Activated T-cell treated with anti-CD3 and anti-CD28 coated beads, Interleukin-2, amount 50 U/mL, for 4 hours (primary cell): Measurements from ENCODE around the gene TTBK1. TPM values are rescaled to one million over a fixed set of nuclear protein-coding genes. Genes with fewer than 3 reads are reported as not detected.

Experiments
- ATAC-seq, 2 donors: fragments of 200-7000 bp; cut with Tn5 transposase; one replicate each; pipeline ENCODE4 v1.10.0; 2021
- DNase-seq: peaks from one replicate; pipeline ENCODE4 v3.0.0-alpha.2; 2020
- H3K27me3 Mint-ChIP-seq: one replicate; pipeline ENCODE4 v1.8.0; 2021; ENCODE audit warnings: low read depth, mixed read lengths
- H3K36me3 Mint-ChIP-seq: one replicate; pipeline ENCODE4 v1.8.0; 2022; ENCODE audit warnings: mixed read lengths; ENCODE audit not compliant: insufficient read depth
- H3K4me1 Mint-ChIP-seq: one replicate; pipeline ENCODE4 v1.8.0; 2021; ENCODE audit warnings: low read depth, mixed read lengths
- H3K4me3 Mint-ChIP-seq: one replicate; pipeline ENCODE4 v1.8.0; 2021; ENCODE audit warnings: mild to moderate bottlenecking, moderate library complexity, mixed read lengths
- H3K9me3 Mint-ChIP-seq: one replicate; pipeline ENCODE4 v1.8.0; 2021; ENCODE audit warnings: mixed read lengths
- total RNA-seq, 3 donors: library from RNA; stranded (reverse); gene quantifications; one replicate each; pipeline ENCODE4 v1.2.1, GENCODE V29; 2021

The TTBK1 gene
- total RNA-seq, 3 donors from 2014 or later = 0.20 to 0.38 (median 0.21) TPM

DNA sequence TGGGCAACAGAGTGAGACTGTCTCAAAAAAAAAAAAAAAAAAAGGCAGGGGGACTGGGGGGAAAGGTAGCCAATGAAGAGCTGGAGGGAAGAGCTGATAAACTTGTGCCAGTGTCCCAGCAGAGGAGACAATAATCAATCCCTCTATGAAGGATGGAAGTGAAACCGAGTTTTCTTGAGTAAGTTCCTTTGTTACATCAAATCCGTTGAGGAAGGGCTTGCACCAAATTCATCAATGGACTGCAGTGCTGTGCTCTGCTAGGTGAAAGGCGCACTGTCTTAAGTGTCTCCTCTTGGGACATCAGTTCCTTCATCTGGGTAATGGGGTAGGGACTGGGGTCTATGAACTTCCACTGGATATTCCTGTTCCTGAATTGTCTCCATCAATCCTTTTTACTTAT lies 68.4 kb downstream of the TTBK1 start:
- H3K4me3 Mint-ChIP-seq = no peak overlapping the region
- ATAC-seq = no peak
- peaks cover 7% of the 10 kb centered on the region for H3K4me1 Mint-ChIP-seq
- H3K36me3 Mint-ChIP-seq = peaks cover 4% of the 10 kb centered on the region
- no peaks in the 10 kb centered on the region for H3K27me3 Mint-ChIP-seq
- H3K9me3 Mint-ChIP-seq = no peaks in the 10 kb centered on the region
- no peak for DNase-seq

DNA sequence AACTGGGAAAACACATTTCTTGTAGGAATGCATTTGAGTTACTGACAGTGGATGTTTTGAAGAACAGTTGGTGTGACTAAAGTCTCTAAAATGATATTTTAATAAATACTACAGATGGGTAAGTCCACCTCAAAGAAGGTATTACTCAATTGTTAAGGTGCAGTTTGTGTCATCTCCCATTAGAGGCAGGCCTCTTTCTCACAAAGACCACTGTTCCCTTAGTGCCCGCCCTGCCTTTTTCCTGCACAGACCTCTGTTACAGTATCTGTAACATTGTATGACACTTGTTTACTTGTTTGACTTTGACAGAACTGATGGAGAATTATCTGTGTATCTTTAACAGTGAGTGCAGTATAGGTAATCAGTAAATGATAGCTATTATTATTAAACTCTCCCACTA lies 70.5 kb downstream of the TTBK1 start:
- H3K9me3 Mint-ChIP-seq = no peaks in the 10 kb centered on the region
- H3K4me3 Mint-ChIP-seq = no peak overlapping the region
- DNase-seq (no peak), ATAC-seq (no peak)
- peaks cover 4% of the 10 kb centered on the region for H3K4me1 Mint-ChIP-seq
- no peaks in the 10 kb centered on the region for H3K27me3 Mint-ChIP-seq
- H3K36me3 Mint-ChIP-seq = peaks cover 8% of the 10 kb centered on the region

DNA sequence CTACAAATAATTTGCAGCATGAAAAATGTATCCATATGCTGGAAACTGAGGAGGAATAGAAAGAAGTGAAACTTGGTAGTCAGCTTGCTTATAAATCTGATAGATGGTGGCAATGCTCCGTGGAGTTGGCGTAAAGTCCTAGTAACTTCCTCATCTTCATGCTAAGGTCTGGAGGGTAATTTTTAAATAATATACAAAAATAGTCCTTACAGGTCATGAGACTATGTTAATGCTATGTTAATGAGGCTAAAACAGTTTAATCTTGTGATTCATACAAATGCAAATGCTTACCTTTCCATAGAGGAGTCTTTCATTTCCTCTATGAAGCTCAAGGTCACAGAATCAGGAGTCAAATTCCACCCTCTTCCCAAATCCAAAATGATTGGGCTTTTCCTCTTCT lies 74.7 kb downstream of the TTBK1 start:
- H3K27me3 Mint-ChIP-seq = no peaks in the 10 kb centered on the region
- ATAC-seq (no peak), DNase-seq (no peak)
- H3K9me3 Mint-ChIP-seq = no peaks in the 10 kb centered on the region
- H3K4me1 Mint-ChIP-seq = no peaks in the 10 kb centered on the region
- no peak overlapping the region for H3K4me3 Mint-ChIP-seq
- H3K36me3 Mint-ChIP-seq = peaks cover 10% of the 10 kb centered on the region

DNA sequence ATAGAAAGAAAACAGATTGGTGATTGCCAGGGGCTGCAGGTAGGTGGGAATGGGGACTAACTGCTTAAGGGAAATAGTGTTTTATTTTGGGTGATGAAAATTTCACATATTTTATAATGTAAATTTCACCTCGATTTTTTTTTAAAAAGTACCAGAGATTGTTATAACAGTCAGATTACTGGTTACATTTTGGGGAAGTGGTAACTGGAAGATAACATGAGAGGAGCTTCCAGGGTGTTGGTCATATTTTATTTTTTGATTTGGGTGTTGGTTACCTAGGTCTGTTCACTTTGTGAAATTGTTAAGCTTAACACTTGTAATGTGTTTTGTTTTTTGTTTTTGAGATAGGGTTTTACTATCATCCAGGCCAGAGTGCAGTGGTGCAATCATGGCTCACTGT lies 82.6 kb downstream of the TTBK1 start:
- Mint-ChIP-seq H3K4me1 (peaks cover under 1% of the 10 kb centered on the region), H3K9me3 (no peaks in the 10 kb centered on the region), H3K4me3 (no peak overlapping the region), H3K27me3 (no peaks in the 10 kb centered on the region), H3K36me3 (peaks cover 7% of the 10 kb centered on the region)
- no peak for DNase-seq
- ATAC-seq = no peak

DNA sequence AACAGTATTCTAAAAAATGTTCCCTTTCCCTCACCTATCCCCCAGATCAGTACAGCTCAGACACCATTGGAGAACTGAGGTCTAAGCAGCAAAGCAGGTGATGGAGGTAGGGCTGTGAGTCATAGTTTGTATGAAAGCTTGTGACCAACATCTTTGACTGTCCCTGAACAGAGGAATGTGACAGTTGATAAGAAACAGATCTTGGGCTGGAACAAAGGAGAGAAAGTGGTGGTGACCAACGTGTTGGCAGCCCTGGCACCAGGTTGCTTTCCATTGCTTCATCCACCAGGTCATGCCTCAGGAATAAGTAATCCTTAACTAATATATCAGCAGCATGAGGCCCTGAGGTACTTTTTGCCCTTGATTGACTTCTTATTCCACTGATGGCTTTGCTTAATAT lies 85.2 kb downstream of the TTBK1 start:
- Mint-ChIP-seq H3K4me3 (no peak overlapping the region), H3K27me3 (no peaks in the 10 kb centered on the region), H3K9me3 (no peaks in the 10 kb centered on the region), H3K4me1 (peaks cover 15% of the 10 kb centered on the region), H3K36me3 (peaks cover 7% of the 10 kb centered on the region)
- no peak for DNase-seq
- ATAC-seq = no peak

DNA sequence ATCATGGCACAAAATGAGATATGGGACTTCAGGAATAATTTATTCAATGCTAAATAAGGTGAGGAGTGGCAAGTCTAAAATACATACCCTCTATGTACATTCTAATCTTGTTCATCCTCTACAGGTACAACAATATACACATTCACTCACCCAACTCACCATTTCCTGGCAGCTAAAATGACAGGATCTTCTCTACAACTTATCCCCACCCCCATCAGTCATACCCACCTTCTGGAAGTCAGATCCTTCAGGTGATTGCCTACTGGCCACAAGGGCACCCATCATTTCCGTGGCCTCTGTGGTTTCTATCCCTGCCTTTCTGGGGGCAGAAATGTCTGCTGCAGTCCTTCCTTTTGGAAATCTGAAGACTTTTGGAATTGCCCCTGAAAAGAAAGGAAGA lies 88.2 kb downstream of the TTBK1 start:
- peaks cover 10% of the 10 kb centered on the region for H3K36me3 Mint-ChIP-seq
- DNase-seq = no peak
- peaks cover 19% of the 10 kb centered on the region for H3K4me1 Mint-ChIP-seq
- ATAC-seq = peak in 1 of 2 donors; percentile 37
- H3K27me3 Mint-ChIP-seq = no peaks in the 10 kb centered on the region
- no peaks in the 10 kb centered on the region for H3K9me3 Mint-ChIP-seq
- no peak overlapping the region for H3K4me3 Mint-ChIP-seq

DNA sequence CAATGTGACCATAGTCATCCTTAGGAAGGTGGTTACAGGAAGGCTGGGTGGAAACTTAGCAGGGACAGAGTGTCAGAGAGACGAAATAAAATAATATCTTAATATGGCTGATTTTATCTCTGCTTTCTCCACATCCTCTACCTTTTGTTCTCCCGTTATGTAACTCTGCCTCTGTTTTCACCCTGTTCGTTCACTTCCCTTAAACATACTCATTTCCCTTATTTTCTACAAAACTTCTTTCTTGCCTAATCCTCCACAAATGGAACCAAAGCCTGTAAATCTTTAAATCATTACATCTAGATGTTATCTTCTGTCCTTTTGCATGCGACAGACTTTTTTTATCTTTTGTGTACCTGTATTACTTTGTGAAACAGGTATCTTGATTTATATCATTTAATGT lies 88.6 kb downstream of the TTBK1 start:
- H3K36me3 Mint-ChIP-seq = peaks cover 12% of the 10 kb centered on the region
- H3K9me3 Mint-ChIP-seq = no peaks in the 10 kb centered on the region
- DNase-seq (no peak), ATAC-seq (no peak)
- no peak overlapping the region for H3K4me3 Mint-ChIP-seq
- peaks cover 19% of the 10 kb centered on the region for H3K4me1 Mint-ChIP-seq
- no peaks in the 10 kb centered on the region for H3K27me3 Mint-ChIP-seq

DNA sequence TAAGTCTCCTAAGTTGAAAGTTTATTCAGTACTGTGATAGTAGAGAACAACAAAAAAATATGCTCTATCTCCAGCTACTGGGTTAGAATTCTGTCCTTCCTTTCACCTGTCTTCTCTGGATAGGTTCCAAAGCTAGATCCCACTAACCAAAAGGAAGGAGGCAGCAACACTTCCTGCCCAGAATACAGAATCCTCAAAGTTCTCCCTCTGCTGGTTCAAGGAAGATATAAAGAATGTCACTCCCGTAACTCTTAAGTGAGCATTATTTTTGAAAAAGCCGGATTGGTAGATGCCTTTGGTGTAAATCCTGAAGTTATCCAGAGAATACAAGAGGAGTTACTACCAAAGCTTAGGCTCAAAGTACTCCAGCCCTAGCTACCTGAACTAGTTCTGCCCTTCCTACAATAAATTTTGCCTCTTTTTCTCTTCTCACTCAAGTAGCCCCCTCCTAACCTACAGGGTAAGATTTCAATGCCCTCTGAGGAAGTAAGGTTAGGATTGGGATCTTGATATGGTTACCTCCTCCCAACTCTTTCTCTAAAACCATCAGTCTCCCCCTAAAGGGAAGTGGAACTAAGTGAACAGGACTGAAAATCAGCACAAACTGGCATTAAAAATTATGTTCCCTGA lies 91.3 kb downstream of the TTBK1 start:
- ATAC-seq (no peak), DNase-seq (no peak)
- H3K36me3 Mint-ChIP-seq = peaks cover 15% of the 10 kb centered on the region
- no peak overlapping the region for H3K4me3 Mint-ChIP-seq
- H3K9me3 Mint-ChIP-seq = no peaks in the 10 kb centered on the region
- peaks cover 23% of the 10 kb centered on the region for H3K4me1 Mint-ChIP-seq
- H3K27me3 Mint-ChIP-seq = no peaks in the 10 kb centered on the region

DNA sequence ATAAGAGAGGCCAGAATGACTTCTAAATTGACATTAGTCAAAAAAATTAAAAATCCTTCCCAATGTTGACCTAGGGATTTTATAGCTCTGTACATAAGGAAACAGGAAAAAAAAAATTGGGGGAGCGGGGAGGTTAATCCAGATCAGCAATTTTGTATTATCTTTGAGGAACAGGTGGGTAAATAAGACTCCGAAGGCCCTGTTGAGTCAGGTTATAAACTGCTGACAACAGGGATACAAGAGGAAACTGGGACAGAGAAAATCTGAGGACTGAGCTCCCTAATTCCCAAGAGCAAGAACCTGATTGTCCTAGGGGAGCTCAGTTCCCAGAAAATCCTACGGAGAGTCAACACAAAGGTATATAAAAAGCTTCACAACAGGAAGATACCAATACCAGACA lies 92.2 kb downstream of the TTBK1 start:
- ATAC-seq (no peak), DNase-seq (no peak)
- H3K4me3 Mint-ChIP-seq = no peak overlapping the region
- no peaks in the 10 kb centered on the region for H3K27me3 Mint-ChIP-seq
- H3K4me1 Mint-ChIP-seq = peaks cover 23% of the 10 kb centered on the region
- H3K36me3 Mint-ChIP-seq = peaks cover 22% of the 10 kb centered on the region
- no peaks in the 10 kb centered on the region for H3K9me3 Mint-ChIP-seq

DNA sequence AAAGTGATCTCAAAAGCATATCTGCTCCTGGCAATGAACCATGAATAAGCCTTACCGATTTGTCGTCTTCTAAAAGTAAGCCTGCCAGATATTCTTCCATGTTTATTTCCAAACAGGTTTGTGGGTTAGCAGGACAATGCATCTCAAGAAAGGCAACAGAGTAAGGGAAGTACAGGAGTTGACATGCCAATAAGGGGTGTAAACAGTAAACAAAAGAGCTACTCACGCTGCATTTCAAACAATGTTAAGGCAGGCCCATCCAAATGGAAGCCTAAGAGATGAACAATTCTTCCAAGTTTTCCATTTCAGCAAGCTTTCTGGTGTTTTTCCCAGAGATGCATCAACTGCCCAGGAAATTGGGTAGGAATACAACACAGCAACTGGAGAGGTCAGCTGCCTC lies 93.1 kb downstream of the TTBK1 start:
- ATAC-seq (no peak), DNase-seq (no peak)
- Mint-ChIP-seq H3K36me3 (peaks cover 29% of the 10 kb centered on the region), H3K27me3 (no peaks in the 10 kb centered on the region), H3K4me1 (peaks cover 17% of the 10 kb centered on the region), H3K4me3 (no peak overlapping the region), H3K9me3 (no peaks in the 10 kb centered on the region)

Other genes with a start within 250 kb of the TTBK1 start
- gene MEA1, start 229.5 kb upstream of the TTBK1 start, total RNA-seq = 10 to 100 TPM; 95.7 to 98.6 (median 96.8) TPM
- 10 to 100 TPM; 51.9 to 55.8 (median 52.2) TPM for gene KLHDC3, start 229.2 kb upstream of the TTBK1 start, total RNA-seq
- 100 to 1,000 TPM in 2 of 3 donors, 10 to 100 TPM in 1; 98.1 to 103 (median 100) TPM for gene RRP36, start 221.9 kb upstream of the TTBK1 start, total RNA-seq
- 10 to 100 TPM; 13.2 to 15.0 (median 13.3) TPM for gene CUL7, start 189.6 kb upstream of the TTBK1 start, total RNA-seq
- 100 to 1,000 TPM in 2 of 3 donors, 10 to 100 TPM in 1; 93.3 to 120 (median 115) TPM for gene MRPL2, start 184.0 kb upstream of the TTBK1 start, total RNA-seq
- gene KLC4, start 183.8 kb upstream of the TTBK1 start, total RNA-seq = 1 to 10 TPM; 5.4 to 9.1 (median 7.4) TPM
- gene PTK7, start 167.2 kb upstream of the TTBK1 start, total RNA-seq = 1 to 10 TPM; 1.3 to 4.3 (median 1.9) TPM
- gene SRF, start 72.2 kb upstream of the TTBK1 start, total RNA-seq = 10 to 100 TPM; 72.0 to 80.1 (median 72.8) TPM
- gene CUL9, start 61.3 kb upstream of the TTBK1 start, total RNA-seq = 10 to 100 TPM; 29.5 to 32.3 (median 30.4) TPM
- gene DNPH1, start 14.0 kb upstream of the TTBK1 start, total RNA-seq = 10 to 100 TPM; 27.5 to 52.1 (median 51.0) TPM
- gene SLC22A7, start 54.8 kb downstream of the TTBK1 start, total RNA-seq = not detected
- under 1 TPM in 1 of 3 donors, not detected in 2; 0.52 TPM for gene CRIP3, start 65.3 kb downstream of the TTBK1 start, total RNA-seq
- 1 to 10 TPM; 7.4 to 7.8 (median 7.6) TPM for gene ZNF318, start 126.2 kb downstream of the TTBK1 start, total RNA-seq
- gene ABCC10, start 184.1 kb downstream of the TTBK1 start, total RNA-seq = 10 to 100 TPM; 24.2 to 30.1 (median 26.5) TPM
- 1 to 10 TPM; 5.0 to 9.0 (median 6.7) TPM for gene DLK2, start 212.1 kb downstream of the TTBK1 start, total RNA-seq
- 10 to 100 TPM; 45.5 to 52.8 (median 46.2) TPM for gene TJAP1, start 234.1 kb downstream of the TTBK1 start, total RNA-seq